Spleen (tissue), 7 donors: Measurements from ENCODE around the gene SOX15.

Source experiments
- POLR2A ChIP-seq, 3 donors: fragments of 450-650 bp; IDR thresholded peaks; one replicate each; pipeline ENCODE4 v1.5.1; 2017; ENCODE audit warnings: antibody characterized with exemption in 3 of 3, mild to moderate bottlenecking in 1 of 3
- POLR2AphosphoS5 ChIP-seq, 3 donors: sonication (generic); formaldehyde crosslinking; IDR thresholded peaks; one replicate each; pipeline ENCODE4 v1.5.1; 2017; ENCODE audit warnings: antibody characterized with exemption in 3 of 3
- TF ChIP-seq, protein P1 (sequence below), 11 experiments: fragments of 200-600 bp in 7 of 11; fragments of 450-650 bp in 4 of 11; sonication (generic) in 4 of 11; IDR thresholded peaks in 8 of 11; conservative IDR thresholded peaks in 3 of 11; 1 replicate in 7 of 11; 2 replicates in 4 of 11; pipeline versions ENCODE4 v1.4.0 to v1.8.0; 2016 to 2021; ENCODE audit warnings: antibody characterized with exemption in 11 of 11, inconsistent platforms in 4 of 11, mild to moderate bottlenecking in 1 of 11
- donor health status: DM: no; HTN: no; CAD: no; lungs with moderate emphysema.
- donor health status: DM: no; HTN: no; CAD: no.
- donor health status: DM: no; HTN: no; CAD: no.

DNA sequence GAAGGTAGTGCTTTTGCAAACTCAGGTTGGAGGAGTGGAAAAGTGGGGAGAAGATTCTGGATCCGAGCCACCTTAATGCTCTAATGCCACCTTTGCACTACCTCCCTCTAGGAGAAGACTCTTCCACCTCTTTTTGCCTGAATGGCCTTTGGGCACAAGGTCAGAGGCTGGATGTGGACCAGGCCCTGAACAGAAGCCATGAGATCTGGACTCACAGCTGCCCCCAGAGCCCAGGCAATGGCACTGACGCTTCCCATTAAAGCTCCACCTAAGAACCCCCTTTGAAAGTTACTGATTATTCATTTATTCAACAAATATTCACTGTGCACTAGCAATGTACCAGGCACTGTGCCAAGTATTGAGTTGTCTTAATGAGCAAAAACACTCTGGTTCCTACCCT, 43.2 kb upstream of the SOX15 start:
- TF ChIP-seq POLR2A (IDR thresholded peaks at IDR 0.05) (no peak), POLR2AphosphoS5 (IDR thresholded peaks at IDR 0.05) (no peak)
- TF ChIP-seq, protein P1, sequence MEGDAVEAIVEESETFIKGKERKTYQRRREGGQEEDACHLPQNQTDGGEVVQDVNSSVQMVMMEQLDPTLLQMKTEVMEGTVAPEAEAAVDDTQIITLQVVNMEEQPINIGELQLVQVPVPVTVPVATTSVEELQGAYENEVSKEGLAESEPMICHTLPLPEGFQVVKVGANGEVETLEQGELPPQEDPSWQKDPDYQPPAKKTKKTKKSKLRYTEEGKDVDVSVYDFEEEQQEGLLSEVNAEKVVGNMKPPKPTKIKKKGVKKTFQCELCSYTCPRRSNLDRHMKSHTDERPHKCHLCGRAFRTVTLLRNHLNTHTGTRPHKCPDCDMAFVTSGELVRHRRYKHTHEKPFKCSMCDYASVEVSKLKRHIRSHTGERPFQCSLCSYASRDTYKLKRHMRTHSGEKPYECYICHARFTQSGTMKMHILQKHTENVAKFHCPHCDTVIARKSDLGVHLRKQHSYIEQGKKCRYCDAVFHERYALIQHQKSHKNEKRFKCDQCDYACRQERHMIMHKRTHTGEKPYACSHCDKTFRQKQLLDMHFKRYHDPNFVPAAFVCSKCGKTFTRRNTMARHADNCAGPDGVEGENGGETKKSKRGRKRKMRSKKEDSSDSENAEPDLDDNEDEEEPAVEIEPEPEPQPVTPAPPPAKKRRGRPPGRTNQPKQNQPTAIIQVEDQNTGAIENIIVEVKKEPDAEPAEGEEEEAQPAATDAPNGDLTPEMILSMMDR (IDR thresholded peaks at IDR 0.05 in 8 of 11, conservative IDR thresholded peaks at IDR 0.05 in 3 of 11) = no peak
